B cell (primary cell): ENCODE data around the gene AP3D1. TPM values are rescaled to one million over a fixed set of nuclear protein-coding genes. Genes with fewer than 3 reads are reported as not detected.

Experiments
- ATAC-seq: fragments of 200-7000 bp; cut with Tn5 transposase; one replicate; pipeline ENCODE4 v1.10.0; 2021; ENCODE audit warnings: low read depth, mild to moderate bottlenecking, moderate number of reproducible peaks, moderate library complexity
- CTCF ChIA-PET: fragments of 350-600 bp; sonication (Branson Sonifier 250); formaldehyde crosslinking; loops from one replicate; lab custom pipeline; 2021; ENCODE audit warnings: antibody characterized with exemption, inconsistent platforms; lab: Charles Lee
- POLR2A ChIA-PET: fragments of 350-600 bp; sonication (Branson Sonifier 250); formaldehyde crosslinking; loops from one replicate; lab custom pipeline; 2021; ENCODE audit warnings: antibody characterized with exemption; lab: Charles Lee
- DNase-seq: peaks from one replicate; pipeline ENCODE4 v3.0.0; 2013
- H2AFZ ChIP-seq: 2 replicates; pipeline ENCODE4 v1.6.1; 2012; ENCODE audit warnings: mild to moderate bottlenecking, low read depth, low read length; ENCODE audit not compliant: insufficient read depth, poor library complexity, severe bottlenecking
- H3K27ac ChIP-seq, 2 donors: 1 replicate in 1 of 2; 2 replicates in 1 of 2; pipeline ENCODE4 v1.5.1; 2012 to 2013; ENCODE audit warnings: low read length in 2 of 2, mild to moderate bottlenecking in 2 of 2, moderate library complexity in 1 of 2
- H3K27me3 ChIP-seq, 4 experiments: fragments of 200-600 bp in 1 of 4; sonication (generic) in 1 of 4; replicated peaks in 1 of 4; 1 replicate in 2 of 4; 2 replicates in 2 of 4; pipeline versions ENCODE4 v1.6.1 to v1.7.0; 2013 to 2016; ENCODE audit warnings: low read length in 3 of 4, mild to moderate bottlenecking in 2 of 4, mixed read lengths in 1 of 4, moderate library complexity in 1 of 4; ENCODE audit not compliant: insufficient read depth in 4 of 4, control insufficient read depth in 3 of 4; ENCODE audit errors: control extremely low read depth in 1 of 4
- H3K36me3 ChIP-seq, 2 experiments: replicated peaks in 1 of 2; 1 replicate in 1 of 2; 2 replicates in 1 of 2; pipeline versions ENCODE4 v1.6.1 to v1.7.1; 2013; ENCODE audit warnings: low read length in 1 of 2; ENCODE audit not compliant: insufficient read depth in 2 of 2, control insufficient read depth in 1 of 2; ENCODE audit errors: control extremely low read depth in 1 of 2, extremely low read depth in 1 of 2
- H3K4me1 ChIP-seq, 2 donors: fragments of 200-600 bp in 1 of 2; sonication (generic) in 1 of 2; 1 replicate in 1 of 2; 2 replicates in 1 of 2; pipeline versions ENCODE4 v1.5.1 to v1.6.1; 2013 to 2017; ENCODE audit warnings: low read length in 2 of 2; ENCODE audit not compliant: control insufficient read depth in 2 of 2, insufficient read depth in 2 of 2
- H3K4me2 ChIP-seq: replicated peaks from 2 replicates; pipeline ENCODE3; 2012; ENCODE audit warnings: mild to moderate bottlenecking, low read depth, low read length; ENCODE audit not compliant: poor library complexity, severe bottlenecking
- H3K4me3 ChIP-seq, 5 experiments: fragments of 200-600 bp in 1 of 5; sonication (generic) in 1 of 5; 1 replicate in 3 of 5; 2 replicates in 2 of 5; pipeline versions ENCODE4 v1.5.1 to v1.7.0; 2011 to 2016; ENCODE audit warnings: low read length in 4 of 5, mild to moderate bottlenecking in 4 of 5, low read depth in 2 of 5, control low read depth in 1 of 5, moderate library complexity in 1 of 5; ENCODE audit not compliant: insufficient read depth in 1 of 5; ENCODE audit errors: control extremely low read depth in 1 of 5, extremely low read depth in 1 of 5
- H3K79me2 ChIP-seq: fragments of 200-600 bp; sonication (generic); one replicate; pipeline ENCODE4 v1.6.0; 2016; ENCODE audit warnings: low read length; ENCODE audit not compliant: control insufficient read depth, insufficient read depth
- H3K9ac ChIP-seq: fragments of 200-600 bp; sonication (generic); 2 replicates; pipeline ENCODE4 v1.6.1; 2017; ENCODE audit warnings: mild to moderate bottlenecking, low read length, moderate library complexity
- H3K9me3 ChIP-seq, 3 donors: one replicate each; pipeline versions ENCODE4 v1.6.1 to v1.7.1; 2013; ENCODE audit warnings: low read length in 2 of 3; ENCODE audit not compliant: control insufficient read depth in 2 of 3, insufficient read depth in 1 of 3; ENCODE audit errors: control extremely low read depth in 1 of 3
- H4K20me1 ChIP-seq: 2 replicates; pipeline ENCODE4 v1.6.0; 2012; ENCODE audit warnings: mild to moderate bottlenecking, low read length; ENCODE audit not compliant: insufficient read depth, control insufficient read depth, poor library complexity, severe bottlenecking
- H3K27ac Mint-ChIP-seq: one replicate; pipeline ENCODE4 v1.8.0; 2021; ENCODE audit warnings: mixed read lengths
- H3K27me3 Mint-ChIP-seq: one replicate; pipeline ENCODE4 v1.8.0; 2021; ENCODE audit warnings: mixed read lengths
- H3K4me1 Mint-ChIP-seq: one replicate; pipeline ENCODE4 v1.8.0; 2021; ENCODE audit warnings: mixed read lengths
- H3K4me3 Mint-ChIP-seq: one replicate; pipeline ENCODE4 v1.8.0; 2021; ENCODE audit warnings: mixed read lengths
- H3K9me3 Mint-ChIP-seq: one replicate; pipeline ENCODE4 v1.8.0; 2022; ENCODE audit warnings: mixed read lengths; ENCODE audit not compliant: insufficient read depth
- EZH2 ChIP-seq: IDR thresholded peaks from 2 replicates; pipeline ENCODE4 v1.6.1; 2012; ENCODE audit warnings: borderline replicate concordance, low read depth, mild to moderate bottlenecking, moderate library complexity, low read length; ENCODE audit not compliant: insufficient read depth, poor library complexity, severe bottlenecking
- WGBS: methylation state at CpG from one replicate; pipeline ENCODE4 v1.1.5; 2013; ENCODE audit warnings: missing lambda C conversion rate; ENCODE audit not compliant: insufficient coverage; 5-methylcytosine and 5-hydroxymethylcytosine counted together
- intact Hi-C: fragments of 100-400 bp; cut with micrococcal nuclease; formaldehyde crosslinking; loops from one replicate; pipeline ENCODE4 v1.10.0; 2022
- polyA plus RNA-seq: library from polyadenylated mRNA; depleted of rRNA; stranded (reverse); fragments of >200 nt; gene quantifications from 2 replicates; pipeline ENCODE4 v1.2.3, GENCODE V29; 2012
- total RNA-seq, 2 donors: library from RNA; stranded (reverse); fragments of 120-200 nt in 1 of 2; gene quantifications; 1 replicate in 1 of 2; 2 replicates in 1 of 2; pipeline versions ENCODE4 v1.2.3 to v1.2.4, GENCODE V29; 2013 to 2022
- TF ChIP-seq, protein P1 (sequence below): fragments of 200-600 bp; IDR thresholded peaks from one replicate; pipeline ENCODE4 v1.8.0; 2022; ENCODE audit warnings: antibody characterized with exemption, mild to moderate bottlenecking

AP3D1 gene
- total and polyA plus RNA-seq, 2 donors (not counting 1 experiment from before 2014, with no cell fraction given) = 96.4 to 114 TPM

DNA sequence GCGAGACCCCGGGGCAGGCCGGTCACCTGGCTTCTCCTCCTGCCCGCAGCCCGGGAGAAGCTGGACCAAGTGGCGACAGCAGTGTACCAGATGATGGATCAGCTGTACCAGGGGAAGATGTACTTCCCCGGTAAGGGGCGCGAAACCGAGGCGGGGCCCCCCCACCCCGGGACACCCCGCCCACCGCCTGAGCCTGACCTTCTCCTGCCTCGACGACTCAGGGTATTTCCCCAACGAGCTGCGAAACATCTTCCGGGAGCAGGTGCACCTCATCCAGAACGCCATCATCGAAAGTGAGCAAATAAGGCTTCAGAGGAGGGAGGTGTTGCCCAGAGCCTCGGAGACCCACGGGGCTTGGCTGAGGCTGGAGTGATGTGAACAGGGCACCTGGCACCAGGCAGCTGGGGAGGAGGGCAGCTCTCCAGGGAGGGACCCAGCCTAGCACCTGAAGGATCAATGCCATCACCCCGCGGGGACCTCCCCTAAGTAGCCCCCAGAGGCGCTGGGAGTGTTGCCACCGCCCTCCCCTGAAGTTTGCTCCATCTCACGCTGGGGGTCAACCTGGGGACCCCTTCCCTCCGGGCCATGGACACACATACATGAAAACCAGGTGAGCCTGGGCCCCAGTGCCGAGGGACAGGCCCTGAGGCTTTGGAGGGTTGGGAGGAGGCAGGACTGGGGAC is 54.0 kb downstream of the AP3D1 start:
- TF ChIP-seq, protein P1, sequence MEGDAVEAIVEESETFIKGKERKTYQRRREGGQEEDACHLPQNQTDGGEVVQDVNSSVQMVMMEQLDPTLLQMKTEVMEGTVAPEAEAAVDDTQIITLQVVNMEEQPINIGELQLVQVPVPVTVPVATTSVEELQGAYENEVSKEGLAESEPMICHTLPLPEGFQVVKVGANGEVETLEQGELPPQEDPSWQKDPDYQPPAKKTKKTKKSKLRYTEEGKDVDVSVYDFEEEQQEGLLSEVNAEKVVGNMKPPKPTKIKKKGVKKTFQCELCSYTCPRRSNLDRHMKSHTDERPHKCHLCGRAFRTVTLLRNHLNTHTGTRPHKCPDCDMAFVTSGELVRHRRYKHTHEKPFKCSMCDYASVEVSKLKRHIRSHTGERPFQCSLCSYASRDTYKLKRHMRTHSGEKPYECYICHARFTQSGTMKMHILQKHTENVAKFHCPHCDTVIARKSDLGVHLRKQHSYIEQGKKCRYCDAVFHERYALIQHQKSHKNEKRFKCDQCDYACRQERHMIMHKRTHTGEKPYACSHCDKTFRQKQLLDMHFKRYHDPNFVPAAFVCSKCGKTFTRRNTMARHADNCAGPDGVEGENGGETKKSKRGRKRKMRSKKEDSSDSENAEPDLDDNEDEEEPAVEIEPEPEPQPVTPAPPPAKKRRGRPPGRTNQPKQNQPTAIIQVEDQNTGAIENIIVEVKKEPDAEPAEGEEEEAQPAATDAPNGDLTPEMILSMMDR = no peak
- no peak for TF ChIP-seq EZH2
- 16% methylated on average over 26 of the region's 30 CpGs for WGBS
- H3K9me3 Mint-ChIP-seq = no peaks in the 10 kb centered on the region
- ATAC-seq (peak; percentile 0), DNase-seq (peak; percentile 82)
- peaks cover 27 to 42% of the 10 kb centered on the region in 2 donors for H3K4me1 ChIP-seq
- H3K27ac Mint-ChIP-seq = peak overlapping the region; percentile 87
- H3K9me3 ChIP-seq = peaks cover 0 to under 1% (median 0%) of the 10 kb centered on the region in 3 donors
- CTCF ChIA-PET = interaction anchor here (0.5 to 1.9 kb wide), 6 partner anchors 39 to 233 kb away, joined by 3 to 6 read pairs (median 4); partner anchors contain the start of gene AP3D1
- H3K27me3 Mint-ChIP-seq = no peaks in the 10 kb centered on the region
- peaks cover 79% of the 10 kb centered on the region for H3K79me2 ChIP-seq
- peak overlapping the region; percentile 99 for H3K4me3 Mint-ChIP-seq
- peak overlapping the region; percentile 72 for H2AFZ ChIP-seq
- POLR2A ChIA-PET = interaction anchor here (0.8 to 6.7 kb wide), 3 partner anchors 12 to 48 kb away, joined by 5 to 114 read pairs (median 111); partner anchors contain the start of gene MKNK2
- peaks cover 31% of the 10 kb centered on the region for H3K4me1 Mint-ChIP-seq
- intact Hi-C loops = loop anchor here (2.0 to 10.0 kb wide), 3 partner anchors 15 to 193 kb away; partner anchors contain the start of genes ADAT3 and SCAMP4
- no peaks in the 10 kb centered on the region for H3K27me3 ChIP-seq
- H4K20me1 ChIP-seq = peaks cover 32% of the 10 kb centered on the region
- H3K4me3 ChIP-seq = peak overlapping the region in 4 of 5 experiments; percentile 54 to 66 (median 60)
- H3K27ac ChIP-seq = peak overlapping the region; percentile 63 to 73
- H3K4me2 ChIP-seq = peak overlapping the region; percentile 99
- peak overlapping the region; percentile 71 for H3K9ac ChIP-seq
- peaks cover 0 to 38% of the 10 kb centered on the region in 2 experiments for H3K36me3 ChIP-seq
